ENCODE measurements around the gene LRIG3. TPM values are rescaled to one million over a fixed set of nuclear protein-coding genes. Genes with fewer than 3 reads are reported as not detected.

The LRIG3 gene
- total and polyA plus RNA-seq, 3 donors from 2014 or later: 7.1 to 68.1 (median 18.0) TPM

DNA sequence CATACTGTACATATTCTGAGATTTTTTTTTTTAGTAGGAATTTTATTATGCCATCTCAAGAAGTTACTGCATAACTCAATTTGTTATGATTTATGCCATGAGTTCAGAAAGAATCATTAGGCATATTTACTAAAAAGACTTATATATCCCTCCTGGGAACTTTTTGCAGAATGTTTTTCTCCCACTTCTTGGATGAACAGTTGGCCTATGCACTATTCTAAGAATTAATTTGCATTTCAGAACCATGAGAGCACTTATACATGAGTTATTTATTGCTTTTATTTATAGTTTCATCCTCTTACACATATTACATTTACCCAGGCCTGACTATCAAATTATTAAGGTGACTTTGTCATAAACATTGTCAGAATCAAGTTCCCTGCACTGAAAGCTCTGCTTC, 6.3 kb upstream of the LRIG3 start:
- no peaks in the 10 kb centered on the region for H3K9me3 ChIP-seq
- H3K4me3 ChIP-seq: no peak overlapping the region
- H3K36me3 ChIP-seq (ENCODE audit: low read depth, missing control alignments): no peaks in the 10 kb centered on the region
- no peaks in the 10 kb centered on the region for H3K27me3 ChIP-seq
- H3K4me1 ChIP-seq: peaks cover 10% of the 10 kb centered on the region
- intact Hi-C loops (cut with DNase I; ENCODE audit: low total_unique reads): no loop called here
- DNase-seq: no peak
- no peak overlapping the region for H3K27ac ChIP-seq
- TF ChIP-seq, protein P1, sequence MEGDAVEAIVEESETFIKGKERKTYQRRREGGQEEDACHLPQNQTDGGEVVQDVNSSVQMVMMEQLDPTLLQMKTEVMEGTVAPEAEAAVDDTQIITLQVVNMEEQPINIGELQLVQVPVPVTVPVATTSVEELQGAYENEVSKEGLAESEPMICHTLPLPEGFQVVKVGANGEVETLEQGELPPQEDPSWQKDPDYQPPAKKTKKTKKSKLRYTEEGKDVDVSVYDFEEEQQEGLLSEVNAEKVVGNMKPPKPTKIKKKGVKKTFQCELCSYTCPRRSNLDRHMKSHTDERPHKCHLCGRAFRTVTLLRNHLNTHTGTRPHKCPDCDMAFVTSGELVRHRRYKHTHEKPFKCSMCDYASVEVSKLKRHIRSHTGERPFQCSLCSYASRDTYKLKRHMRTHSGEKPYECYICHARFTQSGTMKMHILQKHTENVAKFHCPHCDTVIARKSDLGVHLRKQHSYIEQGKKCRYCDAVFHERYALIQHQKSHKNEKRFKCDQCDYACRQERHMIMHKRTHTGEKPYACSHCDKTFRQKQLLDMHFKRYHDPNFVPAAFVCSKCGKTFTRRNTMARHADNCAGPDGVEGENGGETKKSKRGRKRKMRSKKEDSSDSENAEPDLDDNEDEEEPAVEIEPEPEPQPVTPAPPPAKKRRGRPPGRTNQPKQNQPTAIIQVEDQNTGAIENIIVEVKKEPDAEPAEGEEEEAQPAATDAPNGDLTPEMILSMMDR (IDR thresholded peaks at IDR 0.05): no peak
- TF ChIP-seq POLR2A (IDR thresholded peaks at IDR 0.05): no peak

DNA sequence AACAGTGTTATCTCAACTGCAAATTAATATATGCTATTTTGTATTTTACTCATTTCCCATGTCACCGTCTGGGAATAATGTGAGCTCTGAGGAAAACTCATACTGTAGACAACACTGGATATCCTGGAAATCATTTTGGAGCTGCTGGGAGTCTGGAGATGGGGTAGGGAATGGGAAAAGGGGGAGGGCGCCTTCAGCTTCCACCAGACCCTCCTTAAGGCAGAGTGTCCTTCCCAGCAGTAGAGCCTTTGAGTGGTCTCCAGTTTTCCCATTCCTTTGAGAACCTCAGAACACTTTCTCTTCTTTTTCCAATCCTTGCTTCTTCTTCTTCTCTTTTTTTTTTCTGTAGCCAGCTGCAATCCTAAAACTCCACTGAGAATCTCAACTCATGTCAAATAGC, 5.4 kb upstream of the LRIG3 start:
- Histone ChIP-seq H3K9me3 (no peaks in the 10 kb centered on the region), H3K4me1 (peaks cover 10% of the 10 kb centered on the region), H3K27me3 (no peaks in the 10 kb centered on the region), H3K4me3 (no peak overlapping the region), H3K27ac (no peak overlapping the region), H3K36me3 (ENCODE audit: low read depth, missing control alignments) (no peaks in the 10 kb centered on the region)
- 46 to 51% methylated on average over 2 of the region's 2 CpGs for WGBS, 2 donors
- TF ChIP-seq, protein P1 (IDR thresholded peaks at IDR 0.05): no peak
- TF ChIP-seq POLR2A (IDR thresholded peaks at IDR 0.05): no peak
- no peak for DNase-seq
- intact Hi-C loops (cut with DNase I; ENCODE audit: low total_unique reads): no loop called here

DNA sequence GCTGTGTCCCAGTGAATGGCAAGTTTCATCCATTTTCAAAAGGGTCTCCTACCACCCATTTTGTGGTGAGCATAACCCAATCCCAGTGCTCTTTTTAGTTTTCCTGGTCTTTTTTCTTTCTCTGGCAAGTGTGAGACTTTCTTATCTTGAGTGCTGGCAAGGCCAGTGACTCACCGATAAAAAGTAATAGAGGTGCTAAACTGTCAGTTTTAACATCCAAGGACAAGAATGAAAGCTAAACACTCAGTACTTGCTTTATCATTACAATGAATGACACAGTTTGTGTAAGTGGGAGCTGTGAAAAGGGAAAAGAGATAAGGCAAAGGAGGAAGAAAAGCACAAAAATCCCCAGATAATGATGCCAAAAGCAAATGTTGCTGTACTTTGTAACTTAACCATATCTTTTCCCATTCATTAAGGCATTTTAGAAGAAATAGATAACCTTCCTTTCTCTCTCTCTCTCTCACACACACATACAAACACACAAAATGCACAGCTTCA, 4.9 kb upstream of the LRIG3 start:
- TF ChIP-seq, protein P1 (IDR thresholded peaks at IDR 0.05): no peak
- no peak for TF ChIP-seq POLR2A (IDR thresholded peaks at IDR 0.05)
- no peak for DNase-seq
- WGBS, 2 donors: 29 to 36% methylated on average over 1 of the region's 1 CpG

DNA sequence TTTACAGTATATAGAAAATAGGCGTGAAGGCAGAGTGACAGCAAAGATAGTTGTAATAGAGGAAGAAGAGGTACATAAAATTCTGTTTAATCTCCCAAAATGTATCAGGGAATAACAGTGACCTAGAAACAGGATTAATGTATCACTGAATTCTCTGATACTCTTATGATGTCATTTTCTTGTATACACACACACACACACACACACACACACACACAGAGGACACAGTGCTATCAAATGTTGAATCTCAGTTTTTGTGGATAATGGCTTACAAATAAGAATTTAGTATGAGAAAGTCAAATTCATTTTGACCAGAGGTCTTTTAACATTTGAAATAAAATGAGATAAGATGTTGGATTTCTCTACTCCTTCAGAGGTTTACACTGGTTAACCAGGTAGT, 4.3 kb upstream of the LRIG3 start:
- no peak overlapping the region for H3K4me3 ChIP-seq
- no peak for TF ChIP-seq POLR2A (IDR thresholded peaks at IDR 0.05)
- TF ChIP-seq, protein P1 (IDR thresholded peaks at IDR 0.05): no peak

More for the DNA sequence above, 4.9 kb upstream of the LRIG3 start:
- H3K4me3 ChIP-seq: no peak overlapping the region
- peaks cover 10% of the 10 kb centered on the region for H3K4me1 ChIP-seq
- H3K27ac ChIP-seq: no peak overlapping the region
- intact Hi-C loops (cut with DNase I; ENCODE audit: low total_unique reads): no loop called here
- no peaks in the 10 kb centered on the region for H3K9me3 ChIP-seq
- H3K27me3 ChIP-seq: no peaks in the 10 kb centered on the region
- no peaks in the 10 kb centered on the region for H3K36me3 ChIP-seq (ENCODE audit: low read depth, missing control alignments)

DNA sequence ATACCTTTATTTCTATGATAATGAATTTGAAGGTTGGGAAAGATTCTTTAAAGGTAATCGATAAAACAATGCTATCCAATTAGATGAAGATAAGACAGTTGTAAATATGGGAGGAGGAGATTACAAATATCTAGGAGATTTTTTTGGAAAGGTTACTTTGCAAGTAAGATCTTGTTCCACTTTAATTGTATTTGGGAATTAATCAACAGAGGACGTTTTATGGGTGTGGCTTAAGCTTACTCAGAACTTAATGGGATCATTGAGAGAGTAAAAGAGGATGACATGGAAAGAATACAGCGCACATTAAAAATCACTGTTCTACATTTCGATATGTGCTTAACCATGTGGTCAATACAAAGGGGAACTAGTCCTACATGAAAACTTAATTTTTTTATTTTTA, 3.5 kb upstream of the LRIG3 start:
- no peak for DNase-seq
- Histone ChIP-seq H3K36me3 (ENCODE audit: low read depth, missing control alignments) (no peaks in the 10 kb centered on the region), H3K4me3 (no peak overlapping the region), H3K27me3 (no peaks in the 10 kb centered on the region), H3K9me3 (no peaks in the 10 kb centered on the region), H3K4me1 (peaks cover 10% of the 10 kb centered on the region), H3K27ac (no peak overlapping the region)
- intact Hi-C loops (cut with DNase I; ENCODE audit: low total_unique reads): no loop called here
- 80 to 86% methylated on average over 4 of the region's 4 CpGs for WGBS, 2 donors
- TF ChIP-seq, protein P1 (IDR thresholded peaks at IDR 0.05): no peak
- no peak for TF ChIP-seq POLR2A (IDR thresholded peaks at IDR 0.05)

More for the DNA sequence above, 4.3 kb upstream of the LRIG3 start:
- H3K36me3 ChIP-seq (ENCODE audit: low read depth, missing control alignments): no peaks in the 10 kb centered on the region
- no peak overlapping the region for H3K27ac ChIP-seq
- H3K27me3 ChIP-seq: no peaks in the 10 kb centered on the region
- 89 to 90% methylated on average over 1 of the region's 1 CpG for WGBS, 2 donors
- no peaks in the 10 kb centered on the region for H3K9me3 ChIP-seq
- peaks cover 10% of the 10 kb centered on the region for H3K4me1 ChIP-seq
- DNase-seq: no peak
- intact Hi-C loops (cut with DNase I; ENCODE audit: low total_unique reads): no loop called here
